CD4-positive, alpha-beta T cell treated with Interleukin-4 for 4 hours (primary cell): ENCODE results near the gene FBH1.
"Not testable (repeated sequence)": the region's sequence is repeated elsewhere in the genome, so short reads cannot be mapped to it uniquely, and the experiment has no call there.

Source experiments
- DNase-seq: peaks from one replicate; pipeline ENCODE4 v3.0.0-alpha.2; 2020

The FBH1 gene

GRCh38 chr10:5904227-5904626 lies 14.2 kb downstream of the FBH1 start:
- no peak for DNase-seq

- DNase-seq = no peak
These were observed 15.9 kb downstream of the FBH1 start for GRCh38 chr10:5905854-5906507.

GRCh38 chr10:5906651-5907050 lies 16.6 kb downstream of the FBH1 start:
- DNase-seq = no peak

- not testable (repeated sequence) for DNase-seq
These were observed 18.6 kb downstream of the FBH1 start for GRCh38 chr10:5908676-5909075.

GRCh38 chr10:5910323-5911100 lies 20.5 kb downstream of the FBH1 start:
- no peak for DNase-seq

GRCh38 chr10:5911670-5912069 lies 21.6 kb downstream of the FBH1 start:
- DNase-seq = no peak

- no peak for DNase-seq
These were observed 23.7 kb downstream of the FBH1 start for GRCh38 chr10:5913736-5914135.

- DNase-seq = no peak
These were observed 25.4 kb downstream of the FBH1 start for GRCh38 chr10:5915451-5915850.

- DNase-seq = no peak
These were observed 27.3 kb downstream of the FBH1 start for GRCh38 chr10:5917305-5917704.

GRCh38 chr10:5918763-5919162 lies 28.7 kb downstream of the FBH1 start:
- DNase-seq = no peak

GRCh38 chr10:5919568-5919967 lies 29.5 kb downstream of the FBH1 start:
- no peak for DNase-seq

- no peak for DNase-seq
These were observed 31.7 kb downstream of the FBH1 start for GRCh38 chr10:5921746-5922145.

GRCh38 chr10:5924889-5925288 lies 34.8 kb downstream of the FBH1 start:
- no peak for DNase-seq

GRCh38 chr10:5927306-5927705 lies 37.3 kb downstream of the FBH1 start:
- no peak for DNase-seq

- no peak for DNase-seq
These were observed 39.4 kb downstream of the FBH1 start for GRCh38 chr10:5929442-5929841.

GRCh38 chr10:5930272-5930671 lies 40.2 kb downstream of the FBH1 start:
- no peak for DNase-seq

GRCh38 chr10:5932345-5932744 lies 42.3 kb downstream of the FBH1 start:
- no peak for DNase-seq

- DNase-seq = no peak
These were observed 44.0 kb downstream of the FBH1 start for GRCh38 chr10:5933909-5934546.

GRCh38 chr10:5935628-5936027 lies 45.6 kb downstream of the FBH1 start:
- DNase-seq = no peak

- DNase-seq = no peak
These were observed 47.0 kb downstream of the FBH1 start for GRCh38 chr10:5937016-5937415.

GRCh38 chr10:5938291-5938690 lies 48.2 kb downstream of the FBH1 start:
- no peak for DNase-seq

GRCh38 chr10:5940807-5941218 lies 50.8 kb downstream of the FBH1 start:
- no peak for DNase-seq

- DNase-seq = no peak
These were observed 51.5 kb downstream of the FBH1 start for GRCh38 chr10:5941579-5941978.

GRCh38 chr10:5942001-5942400 lies 52.0 kb downstream of the FBH1 start:
- DNase-seq = no peak
